Spleen (tissue), 7 donors: ENCODE data around the gene C12orf56.

Experiments used
- POLR2A ChIP-seq, 3 donors: fragments of 450-650 bp; IDR thresholded peaks; one replicate each; pipeline ENCODE4 v1.5.1; 2017; ENCODE audit warnings: antibody characterized with exemption in 3 of 3, mild to moderate bottlenecking in 1 of 3
- TF ChIP-seq, protein P1 (sequence below), 11 experiments: fragments of 200-600 bp in 7 of 11; fragments of 450-650 bp in 4 of 11; sonication (generic) in 4 of 11; IDR thresholded peaks in 8 of 11; conservative IDR thresholded peaks in 3 of 11; 1 replicate in 7 of 11; 2 replicates in 4 of 11; pipeline versions ENCODE4 v1.4.0 to v1.8.0; 2016 to 2021; ENCODE audit warnings: antibody characterized with exemption in 11 of 11, inconsistent platforms in 4 of 11, mild to moderate bottlenecking in 1 of 11
- donor health status: DM: no; HTN: no; CAD: no; lungs with moderate emphysema.
- donor health status: DM: no; HTN: no; CAD: no.
- donor health status: DM: no; HTN: no; CAD: no.

DNA sequence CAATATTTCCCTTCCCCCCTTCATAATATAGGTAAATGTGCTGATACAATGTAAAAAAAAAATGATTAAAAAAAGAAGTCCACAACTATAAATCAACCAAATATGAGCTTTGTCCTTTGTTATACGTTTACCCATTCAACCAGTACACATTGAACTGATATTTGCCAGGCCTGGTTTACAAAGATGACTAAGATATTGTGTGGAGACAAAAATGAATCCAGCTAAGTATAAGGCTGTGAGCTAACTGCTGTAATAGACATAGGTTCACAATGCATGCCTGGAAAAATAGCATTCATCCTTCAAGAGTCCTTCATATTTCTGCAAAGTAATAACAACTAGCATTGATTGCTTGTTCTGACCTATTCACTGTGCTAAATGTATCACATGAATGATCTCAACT, 6.9 kb downstream of the C12orf56 start:
- TF ChIP-seq, protein P1, sequence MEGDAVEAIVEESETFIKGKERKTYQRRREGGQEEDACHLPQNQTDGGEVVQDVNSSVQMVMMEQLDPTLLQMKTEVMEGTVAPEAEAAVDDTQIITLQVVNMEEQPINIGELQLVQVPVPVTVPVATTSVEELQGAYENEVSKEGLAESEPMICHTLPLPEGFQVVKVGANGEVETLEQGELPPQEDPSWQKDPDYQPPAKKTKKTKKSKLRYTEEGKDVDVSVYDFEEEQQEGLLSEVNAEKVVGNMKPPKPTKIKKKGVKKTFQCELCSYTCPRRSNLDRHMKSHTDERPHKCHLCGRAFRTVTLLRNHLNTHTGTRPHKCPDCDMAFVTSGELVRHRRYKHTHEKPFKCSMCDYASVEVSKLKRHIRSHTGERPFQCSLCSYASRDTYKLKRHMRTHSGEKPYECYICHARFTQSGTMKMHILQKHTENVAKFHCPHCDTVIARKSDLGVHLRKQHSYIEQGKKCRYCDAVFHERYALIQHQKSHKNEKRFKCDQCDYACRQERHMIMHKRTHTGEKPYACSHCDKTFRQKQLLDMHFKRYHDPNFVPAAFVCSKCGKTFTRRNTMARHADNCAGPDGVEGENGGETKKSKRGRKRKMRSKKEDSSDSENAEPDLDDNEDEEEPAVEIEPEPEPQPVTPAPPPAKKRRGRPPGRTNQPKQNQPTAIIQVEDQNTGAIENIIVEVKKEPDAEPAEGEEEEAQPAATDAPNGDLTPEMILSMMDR (IDR thresholded peaks at IDR 0.05 in 8 of 11, conservative IDR thresholded peaks at IDR 0.05 in 3 of 11): no peak
- no peak for TF ChIP-seq POLR2A (IDR thresholded peaks at IDR 0.05)
